Karpas-422 (cell line): ENCODE measurements around the gene ADD2. TPM values are rescaled to one million over a fixed set of nuclear protein-coding genes. Genes with fewer than 3 reads are reported as not detected.

Source experiments
- DNase-seq: peaks from one replicate; pipeline ENCODE4 v3.0.0-alpha.2; 2015
- H2AFZ ChIP-seq: fragments of 200-600 bp; sonication (generic); 2 replicates; pipeline ENCODE4 v1.6.1; 2014; ENCODE audit warnings: antibody characterized with exemption, low read length, mixed read lengths
- H3K27ac ChIP-seq: fragments of 200-600 bp; sonication (generic); 2 replicates; pipeline ENCODE4 v1.5.1; 2014; ENCODE audit warnings: mild to moderate bottlenecking, low read length, moderate library complexity
- H3K27me3 ChIP-seq: fragments of 200-600 bp; sonication (generic); 2 replicates; pipeline ENCODE4 v1.6.1; 2014; ENCODE audit warnings: low read length, mixed read lengths
- H3K36me3 ChIP-seq: fragments of 200-600 bp; sonication (generic); 2 replicates; pipeline ENCODE4 v1.6.1; 2014; ENCODE audit warnings: low read length, mixed read lengths; ENCODE audit not compliant: insufficient read depth
- H3K4me1 ChIP-seq: fragments of 200-600 bp; sonication (generic); 2 replicates; pipeline ENCODE4 v1.6.1; 2014; ENCODE audit warnings: mild to moderate bottlenecking, low read length, mixed read lengths
- H3K4me2 ChIP-seq: fragments of 200-600 bp; sonication (generic); 2 replicates; pipeline ENCODE4 v1.6.1; 2014; ENCODE audit warnings: low read length, low read depth, mild to moderate bottlenecking; ENCODE audit not compliant: poor library complexity, severe bottlenecking
- H3K4me3 ChIP-seq: fragments of 200-600 bp; sonication (generic); 2 replicates; pipeline ENCODE4 v1.5.1; 2014; ENCODE audit warnings: mild to moderate bottlenecking, antibody characterized with exemption, low read length, mixed read lengths
- H3K79me2 ChIP-seq: fragments of 200-600 bp; sonication (generic); 2 replicates; pipeline ENCODE4 v1.6.1; 2014; ENCODE audit warnings: mild to moderate bottlenecking, low read length, mixed read lengths
- H3K9ac ChIP-seq: fragments of 200-600 bp; sonication (generic); 2 replicates; pipeline ENCODE4 v1.6.0; 2014; ENCODE audit warnings: low read length
- H3K9me2 ChIP-seq: fragments of 200-600 bp; sonication (generic), shearing (Covaris generic); replicated peaks from 2 replicates; pipeline ENCODE4 v1.6.0; 2014; ENCODE audit warnings: mild to moderate bottlenecking, low read length, moderate library complexity; ENCODE audit not compliant: insufficient read depth
- H3K9me3 ChIP-seq: fragments of 300-700, 200-600 bp; sonication (generic); 2 replicates; pipeline ENCODE4 v1.6.1; 2014; ENCODE audit warnings: low read length, mixed read lengths
- H4K20me1 ChIP-seq: fragments of 200-600 bp; sonication (generic); 2 replicates; pipeline ENCODE4 v1.6.1; 2014; ENCODE audit warnings: mild to moderate bottlenecking, antibody characterized with exemption, low read length, low read depth; ENCODE audit not compliant: insufficient read depth
- total RNA-seq: library from RNA; depleted of rRNA; stranded (reverse); fragments of >200 nt; shearing (Covaris generic); gene quantifications from 2 replicates; pipeline ENCODE4 v1.2.3, GENCODE V29; 2014; ENCODE audit warnings: low replicate concordance

The ADD2 gene
- total RNA-seq, 1 experiment from 2014 or later: not detected

DNA sequence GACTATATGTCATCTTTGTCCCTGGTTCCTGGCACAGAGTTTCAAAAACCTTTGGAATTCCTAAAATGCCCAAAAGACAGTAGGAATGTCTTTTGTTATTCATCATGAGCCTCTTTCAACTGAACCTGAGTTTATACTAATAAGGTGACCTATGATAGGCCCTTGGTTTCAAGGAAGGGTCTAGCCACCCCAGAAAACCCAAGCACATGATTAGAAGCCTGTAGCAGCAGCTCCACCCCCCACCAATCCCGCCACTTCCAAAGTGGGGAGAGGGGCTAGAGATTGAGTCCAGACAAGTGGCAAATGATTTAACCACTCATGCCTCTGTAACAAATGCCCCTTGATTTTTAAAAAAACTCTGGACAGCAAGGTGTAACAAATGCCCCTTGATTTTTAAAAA is 56.8 kb downstream of the ADD2 start:
- Histone ChIP-seq H2AFZ (no peak overlapping the region), H4K20me1 (no peaks in the 10 kb centered on the region), H3K4me2 (no peak overlapping the region), H3K79me2 (no peaks in the 10 kb centered on the region), H3K4me1 (no peaks in the 10 kb centered on the region), H3K9me2 (no peaks in the 10 kb centered on the region), H3K9me3 (no peaks in the 10 kb centered on the region), H3K4me3 (no peak overlapping the region), H3K9ac (no peak overlapping the region), H3K36me3 (no peaks in the 10 kb centered on the region), H3K27me3 (no peaks in the 10 kb centered on the region), H3K27ac (no peak overlapping the region)
- DNase-seq: no peak

DNA sequence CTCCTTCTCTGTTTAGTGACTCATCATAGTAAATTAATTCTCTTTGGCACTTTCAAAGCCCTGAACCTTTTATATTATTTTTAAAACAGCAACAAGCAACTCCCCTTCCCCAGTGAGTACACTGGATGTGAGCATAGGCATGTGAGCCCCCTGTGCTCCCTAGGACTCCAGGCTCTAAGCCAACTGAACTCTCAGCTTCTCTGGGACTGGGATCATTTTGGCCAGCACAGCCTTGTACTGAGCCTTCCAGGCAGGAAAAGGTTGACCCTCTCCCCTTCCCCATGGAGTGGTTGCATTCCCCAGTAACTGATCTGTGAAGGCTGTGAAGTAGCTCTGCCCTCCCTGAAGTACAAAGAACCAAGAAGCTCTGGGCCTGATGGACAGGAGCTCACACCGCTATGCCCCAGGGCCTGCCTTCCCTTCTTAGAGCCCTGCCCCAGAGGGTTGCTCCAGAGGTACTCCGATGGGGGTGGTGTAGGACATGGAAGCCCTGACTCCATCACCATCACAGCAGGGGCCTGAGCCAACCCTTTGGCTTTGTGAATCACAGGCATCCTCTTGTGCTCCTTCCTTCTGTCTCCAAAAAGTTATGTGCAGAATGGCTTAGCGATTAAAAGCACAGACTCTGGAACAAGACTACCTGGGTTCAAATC is 57.8 kb downstream of the ADD2 start:
- no peaks in the 10 kb centered on the region for H3K9me2 ChIP-seq
- H3K9ac ChIP-seq: no peak overlapping the region
- H3K79me2 ChIP-seq: no peaks in the 10 kb centered on the region

DNA sequence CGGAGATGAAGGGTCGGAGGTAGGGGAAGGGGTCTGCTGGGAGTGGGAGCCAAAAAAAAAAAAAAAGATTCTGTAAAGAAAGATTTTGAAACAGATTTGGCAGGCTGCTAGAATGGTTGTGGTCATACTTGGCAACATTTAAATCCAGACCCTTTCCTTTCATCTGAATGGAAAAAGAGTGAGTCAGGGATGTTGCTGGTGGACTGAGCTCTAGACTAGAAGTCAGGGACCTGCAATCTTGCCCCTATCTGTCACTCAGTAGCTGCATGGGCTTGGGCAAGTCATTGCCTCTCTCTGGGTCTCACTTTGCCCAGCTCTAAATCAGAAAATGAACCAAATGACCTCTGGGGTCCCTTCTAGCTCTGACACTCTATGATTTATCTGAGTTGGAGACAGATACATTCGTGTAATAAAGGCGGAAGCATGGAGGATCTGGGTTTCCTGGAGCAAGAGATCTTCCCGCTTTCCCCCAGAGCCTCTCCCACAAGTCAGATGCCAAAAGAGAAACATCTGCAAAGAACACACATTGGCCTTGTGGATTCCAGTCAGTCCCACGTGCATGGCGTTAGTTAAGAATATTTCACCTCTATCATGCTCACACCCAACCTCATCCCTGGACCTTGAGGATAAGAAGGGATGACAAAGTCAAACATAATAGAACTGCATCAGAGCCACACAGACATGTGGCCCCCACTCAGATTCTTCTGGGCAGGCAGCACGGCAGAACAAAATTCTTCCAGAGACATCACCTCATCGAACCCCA is 58.5 kb downstream of the ADD2 start:
- Histone ChIP-seq H3K9me3 (no peaks in the 10 kb centered on the region), H3K27me3 (no peaks in the 10 kb centered on the region), H3K9ac (no peak overlapping the region), H3K79me2 (no peaks in the 10 kb centered on the region), H3K4me1 (no peaks in the 10 kb centered on the region), H4K20me1 (no peaks in the 10 kb centered on the region), H3K9me2 (no peaks in the 10 kb centered on the region), H3K4me2 (no peak overlapping the region), H3K36me3 (no peaks in the 10 kb centered on the region), H3K27ac (no peak overlapping the region), H3K4me3 (no peak overlapping the region), H2AFZ (no peak overlapping the region)
- no peak for DNase-seq

More for the DNA sequence above, 57.8 kb downstream of the ADD2 start:
- Histone ChIP-seq H4K20me1 (no peaks in the 10 kb centered on the region), H3K4me2 (no peak overlapping the region), H3K9me3 (no peaks in the 10 kb centered on the region), H3K27ac (no peak overlapping the region), H3K4me1 (no peaks in the 10 kb centered on the region), H3K27me3 (no peaks in the 10 kb centered on the region), H3K36me3 (no peaks in the 10 kb centered on the region), H2AFZ (no peak overlapping the region), H3K4me3 (no peak overlapping the region)
- DNase-seq: no peak

DNA sequence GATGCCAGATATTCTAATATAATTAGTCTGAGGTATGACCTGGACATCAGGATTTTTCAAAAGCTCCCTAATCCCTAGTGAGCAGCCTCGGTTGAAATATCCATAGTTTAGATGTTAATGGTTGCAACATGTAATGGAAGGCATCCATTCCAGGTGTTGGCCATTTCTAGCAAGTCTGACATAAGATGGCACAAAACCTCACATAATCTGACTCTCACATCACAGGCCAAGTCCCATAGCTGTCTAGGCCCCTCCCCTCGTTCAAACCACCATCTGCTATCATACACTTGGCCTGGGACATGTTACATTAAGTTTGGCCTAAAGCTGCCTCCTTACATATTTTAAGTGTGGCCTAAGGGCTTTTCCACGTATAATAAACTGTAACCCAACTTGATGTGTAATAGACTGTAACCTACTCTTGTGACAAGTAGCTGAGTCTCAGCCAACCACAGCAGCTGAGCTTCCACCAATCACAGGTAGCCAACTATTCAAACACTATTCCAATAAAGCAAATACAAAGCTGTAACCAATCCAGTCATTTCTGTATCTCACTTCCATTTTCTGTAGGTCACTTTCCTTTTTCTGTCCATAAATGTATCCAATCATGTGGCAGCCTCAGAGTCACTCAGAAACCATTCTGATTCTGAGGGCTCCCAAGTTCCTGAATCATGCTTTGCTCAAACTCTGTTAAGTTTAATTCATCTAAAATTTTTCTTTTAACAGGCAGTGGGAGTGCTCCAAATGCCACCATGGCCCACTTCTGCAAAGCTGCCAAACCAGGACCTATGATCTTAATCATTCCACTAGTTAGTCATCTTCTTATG is 59.4 kb downstream of the ADD2 start:
- H3K36me3 ChIP-seq: no peaks in the 10 kb centered on the region
- no peak overlapping the region for H3K4me2 ChIP-seq
- H4K20me1 ChIP-seq: no peaks in the 10 kb centered on the region
- H3K4me3 ChIP-seq: no peak overlapping the region
- H2AFZ ChIP-seq: no peak overlapping the region
- no peaks in the 10 kb centered on the region for H3K79me2 ChIP-seq
- H3K9ac ChIP-seq: no peak overlapping the region
- H3K9me2 ChIP-seq: no peaks in the 10 kb centered on the region
- H3K27ac ChIP-seq: no peak overlapping the region
- no peaks in the 10 kb centered on the region for H3K27me3 ChIP-seq
- no peak for DNase-seq
- H3K4me1 ChIP-seq: no peaks in the 10 kb centered on the region
- H3K9me3 ChIP-seq: no peaks in the 10 kb centered on the region

DNA sequence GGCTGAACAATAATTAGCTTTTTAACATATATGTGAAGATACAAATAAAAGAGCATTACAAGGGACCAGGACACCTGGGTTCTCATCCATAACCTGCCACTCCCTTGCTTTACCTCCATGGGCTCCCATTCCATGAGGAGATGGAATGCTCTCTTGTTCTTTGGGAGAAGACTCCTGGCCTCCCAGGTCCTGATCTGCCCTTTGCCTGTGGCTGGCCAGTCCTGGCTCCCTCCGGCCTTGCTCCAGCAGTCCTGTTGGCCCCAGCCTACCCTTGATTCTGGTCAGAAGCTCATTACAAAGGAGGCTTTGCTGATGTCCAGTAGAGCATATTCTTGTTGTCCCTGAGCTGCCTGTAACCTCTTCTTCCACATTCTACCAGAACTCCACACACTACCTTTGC is 60.3 kb downstream of the ADD2 start:
- no peaks in the 10 kb centered on the region for H3K9me3 ChIP-seq

GRCh38 chr2:70706026-70706795 is 61.8 kb downstream of the ADD2 start:
- Histone ChIP-seq H4K20me1 (no peaks in the 10 kb centered on the region), H3K9me2 (no peaks in the 10 kb centered on the region), H3K79me2 (no peaks in the 10 kb centered on the region), H3K4me2 (no peak overlapping the region), H3K27ac (no peak overlapping the region), H3K27me3 (no peaks in the 10 kb centered on the region), H3K4me3 (no peak overlapping the region), H3K36me3 (no peaks in the 10 kb centered on the region), H3K4me1 (no peaks in the 10 kb centered on the region), H2AFZ (no peak overlapping the region), H3K9me3 (no peaks in the 10 kb centered on the region), H3K9ac (no peak overlapping the region)
- DNase-seq: no peak

More for the DNA sequence above, 60.3 kb downstream of the ADD2 start:
- H3K9me2 ChIP-seq: no peaks in the 10 kb centered on the region
- no peaks in the 10 kb centered on the region for H4K20me1 ChIP-seq
- no peaks in the 10 kb centered on the region for H3K36me3 ChIP-seq
- no peak overlapping the region for H3K27ac ChIP-seq
- no peaks in the 10 kb centered on the region for H3K27me3 ChIP-seq
- H3K4me3 ChIP-seq: no peak overlapping the region
- no peak overlapping the region for H3K9ac ChIP-seq
- no peak for DNase-seq
- H3K79me2 ChIP-seq: no peaks in the 10 kb centered on the region
- H3K4me1 ChIP-seq: no peaks in the 10 kb centered on the region
- no peak overlapping the region for H2AFZ ChIP-seq
- no peak overlapping the region for H3K4me2 ChIP-seq

DNA sequence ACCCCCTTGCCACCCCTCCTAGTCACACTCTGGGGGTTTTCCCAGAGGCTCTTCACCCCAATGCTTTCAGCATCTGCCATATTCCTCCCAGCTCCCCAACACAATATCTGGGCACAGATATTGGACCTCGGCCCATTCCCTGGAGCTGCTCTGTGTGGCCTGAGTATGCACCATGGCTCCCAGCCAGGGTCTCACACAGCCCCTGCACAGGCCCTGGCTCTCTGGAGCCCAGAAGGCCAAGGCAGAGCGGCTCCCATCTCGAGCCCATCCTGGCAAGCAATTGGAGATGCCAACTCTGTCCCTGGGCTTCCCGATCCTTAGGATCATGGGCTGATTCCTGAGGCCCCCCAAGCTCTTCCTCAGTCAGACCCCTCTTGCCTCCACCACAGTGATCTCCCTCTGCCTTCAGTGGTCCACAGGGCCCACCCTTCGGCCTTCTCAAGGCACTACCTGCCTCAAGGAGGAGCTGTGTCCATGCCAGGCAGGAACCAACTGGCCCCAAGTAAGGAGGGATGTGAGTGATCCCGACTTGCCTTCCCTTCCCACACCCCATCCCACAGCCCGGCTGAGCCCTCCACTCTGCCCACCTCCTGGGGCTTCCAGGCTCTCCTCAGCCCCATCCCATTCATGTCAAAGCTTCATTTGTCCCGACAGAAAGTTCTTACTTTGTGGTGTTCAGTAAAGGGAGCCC is 62.7 kb downstream of the ADD2 start:
- Histone ChIP-seq H3K4me2 (no peak overlapping the region), H3K9ac (no peak overlapping the region), H3K27ac (no peak overlapping the region), H3K79me2 (no peaks in the 10 kb centered on the region), H3K27me3 (no peaks in the 10 kb centered on the region), H3K4me1 (no peaks in the 10 kb centered on the region), H3K36me3 (no peaks in the 10 kb centered on the region), H3K9me2 (no peaks in the 10 kb centered on the region), H2AFZ (no peak overlapping the region), H4K20me1 (no peaks in the 10 kb centered on the region), H3K9me3 (no peaks in the 10 kb centered on the region), H3K4me3 (no peak overlapping the region)
- no peak for DNase-seq
